SU-DHL-6 (cell line): ENCODE data around the gene GARNL3.

Experiments
- H2AFZ ChIP-seq: fragments of 200-600 bp; sonication (generic); 2 replicates; pipeline ENCODE4 v1.6.1; 2014; ENCODE audit warnings: low read depth, mild to moderate bottlenecking, moderate library complexity, mixed read lengths, antibody characterized with exemption, low read length; ENCODE audit not compliant: severe bottlenecking
- H3F3A ChIP-seq: fragments of 200-600 bp; shearing (Covaris generic); 2 replicates; pipeline ENCODE4 v1.6.0; 2016; ENCODE audit warnings: antibody characterized with exemption, mild to moderate bottlenecking; ENCODE audit not compliant: insufficient read depth
- H3K27ac ChIP-seq: fragments of 200-600 bp; sonication (generic); 2 replicates; pipeline ENCODE4 v1.5.1; 2016; ENCODE audit warnings: low read depth, mild to moderate bottlenecking, low read length, moderate library complexity, mixed read lengths
- H3K27me3 ChIP-seq: fragments of 200-600 bp; sonication (generic), shearing (Covaris generic); 2 replicates; pipeline ENCODE4 v1.6.0; 2014; ENCODE audit warnings: mild to moderate bottlenecking, low read length
- H3K36me3 ChIP-seq: fragments of 200-600 bp; sonication (generic); 2 replicates; pipeline ENCODE4 v1.6.1; 2014; ENCODE audit warnings: mild to moderate bottlenecking, low read length, mixed read lengths
- H3K4me2 ChIP-seq: fragments of 300-600, 200-600 bp; shearing (Covaris generic), sonication (generic); 2 replicates; pipeline ENCODE4 v1.6.0; 2014; ENCODE audit warnings: low read length, low read depth, mild to moderate bottlenecking; ENCODE audit not compliant: poor library complexity, severe bottlenecking
- H3K4me3 ChIP-seq: fragments of 200-600 bp; sonication (generic); 2 replicates; pipeline ENCODE4 v1.5.1; 2014; ENCODE audit warnings: antibody characterized with exemption, low read length, mild to moderate bottlenecking, mixed read lengths; ENCODE audit not compliant: insufficient read depth, poor library complexity, severe bottlenecking
- H3K79me2 ChIP-seq: fragments of 200-600 bp; sonication (generic); 2 replicates; pipeline ENCODE4 v1.6.1; 2014; ENCODE audit warnings: mild to moderate bottlenecking, low read length, moderate library complexity; ENCODE audit not compliant: insufficient read depth
- H3K9ac ChIP-seq: fragments of 200-600 bp; sonication (generic); 2 replicates; pipeline ENCODE4 v1.7.0; 2014; ENCODE audit warnings: mild to moderate bottlenecking, low read length
- H3K9me2 ChIP-seq: fragments of 200-600 bp; sonication (generic); replicated peaks from 2 replicates; pipeline ENCODE4 v1.6.1; 2014; ENCODE audit warnings: low read length; ENCODE audit not compliant: insufficient read depth
- H3K9me3 ChIP-seq: fragments of 200-600 bp; sonication (generic); 2 replicates; pipeline ENCODE4 v1.6.1; 2014; ENCODE audit warnings: low read length, mixed read lengths; ENCODE audit not compliant: insufficient read depth
- H4K20me1 ChIP-seq: fragments of 200-600 bp; sonication (generic); 2 replicates; pipeline ENCODE4 v1.6.1; 2014; ENCODE audit warnings: low read depth, mild to moderate bottlenecking, antibody characterized with exemption, low read length, moderate library complexity, mixed read lengths
- EZH2phosphoT487 ChIP-seq: fragments of 200-600 bp; sonication (generic), shearing (Covaris generic); conservative IDR thresholded peaks from 2 replicates; pipeline ENCODE4 v1.6.1; 2018; ENCODE audit warnings: mild to moderate bottlenecking, antibody characterized with exemption, low read length, moderate library complexity, mixed read lengths
- TF ChIP-seq, protein P1 (sequence below): fragments of 200-600 bp; sonication (generic); IDR thresholded peaks from one replicate; pipeline ENCODE4 v1.5.1; 2017; ENCODE audit warnings: antibody characterized with exemption, mild to moderate bottlenecking, low read length, moderate library complexity; ENCODE audit not compliant: insufficient read depth, poor library complexity, severe bottlenecking

The GARNL3 gene

DNA sequence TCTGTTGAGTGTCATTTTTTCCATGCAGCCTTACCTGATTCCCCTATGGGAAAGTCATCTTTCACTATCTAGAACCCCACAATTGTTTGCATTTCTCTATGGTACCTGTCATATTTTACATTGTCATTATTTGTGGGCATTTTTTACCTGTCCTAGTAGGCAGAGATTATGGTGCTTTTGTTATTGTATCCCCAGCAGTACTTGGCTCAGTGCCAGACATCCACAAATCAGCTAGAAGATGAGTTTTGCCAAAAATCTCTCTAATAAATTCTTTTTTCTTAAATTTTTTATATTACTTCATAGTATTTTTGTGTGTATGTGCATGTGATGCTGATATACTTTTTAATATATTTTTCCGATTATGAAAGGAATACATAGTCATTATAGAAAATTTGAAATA is 13.2 kb downstream of the GARNL3 start:
- H3K4me2 ChIP-seq = no peak overlapping the region

DNA sequence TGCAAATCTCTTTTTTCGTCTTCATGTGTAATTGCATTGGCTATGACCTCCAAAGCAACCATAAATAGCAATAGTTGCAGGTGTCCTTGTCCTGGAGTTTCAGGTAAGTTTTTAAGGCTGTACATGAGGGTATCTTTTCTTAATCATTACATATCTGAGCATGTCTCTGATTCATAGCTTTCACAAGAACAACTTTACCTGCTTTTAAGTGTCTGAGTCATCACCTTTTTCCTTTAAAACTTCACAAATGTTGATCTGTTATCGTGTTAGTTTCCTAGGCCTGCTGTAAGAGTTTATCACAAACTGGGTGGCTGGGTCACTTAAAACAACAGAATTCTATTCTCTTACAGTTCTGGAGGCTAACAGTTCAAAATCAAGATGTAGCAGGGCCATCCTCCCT is 13.8 kb downstream of the GARNL3 start:
- Histone ChIP-seq H3K27me3 (no peaks in the 10 kb centered on the region), H3K27ac (no peak overlapping the region), H3K36me3 (no peaks in the 10 kb centered on the region), H2AFZ (no peak overlapping the region), H3K4me3 (no peak overlapping the region), H4K20me1 (no peaks in the 10 kb centered on the region), H3K9me3 (no peaks in the 10 kb centered on the region), H3F3A (no peaks in the 10 kb centered on the region), H3K4me2 (no peak overlapping the region), H3K9ac (no peak overlapping the region), H3K9me2 (no peaks in the 10 kb centered on the region), H3K79me2 (no peaks in the 10 kb centered on the region)
- TF ChIP-seq, protein P1, sequence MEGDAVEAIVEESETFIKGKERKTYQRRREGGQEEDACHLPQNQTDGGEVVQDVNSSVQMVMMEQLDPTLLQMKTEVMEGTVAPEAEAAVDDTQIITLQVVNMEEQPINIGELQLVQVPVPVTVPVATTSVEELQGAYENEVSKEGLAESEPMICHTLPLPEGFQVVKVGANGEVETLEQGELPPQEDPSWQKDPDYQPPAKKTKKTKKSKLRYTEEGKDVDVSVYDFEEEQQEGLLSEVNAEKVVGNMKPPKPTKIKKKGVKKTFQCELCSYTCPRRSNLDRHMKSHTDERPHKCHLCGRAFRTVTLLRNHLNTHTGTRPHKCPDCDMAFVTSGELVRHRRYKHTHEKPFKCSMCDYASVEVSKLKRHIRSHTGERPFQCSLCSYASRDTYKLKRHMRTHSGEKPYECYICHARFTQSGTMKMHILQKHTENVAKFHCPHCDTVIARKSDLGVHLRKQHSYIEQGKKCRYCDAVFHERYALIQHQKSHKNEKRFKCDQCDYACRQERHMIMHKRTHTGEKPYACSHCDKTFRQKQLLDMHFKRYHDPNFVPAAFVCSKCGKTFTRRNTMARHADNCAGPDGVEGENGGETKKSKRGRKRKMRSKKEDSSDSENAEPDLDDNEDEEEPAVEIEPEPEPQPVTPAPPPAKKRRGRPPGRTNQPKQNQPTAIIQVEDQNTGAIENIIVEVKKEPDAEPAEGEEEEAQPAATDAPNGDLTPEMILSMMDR = no peak
- TF ChIP-seq EZH2phosphoT487 = no peak

More for the DNA sequence above, 13.2 kb downstream of the GARNL3 start:
- Histone ChIP-seq H3K79me2 (no peaks in the 10 kb centered on the region), H3K9me3 (no peaks in the 10 kb centered on the region), H3K4me3 (no peak overlapping the region), H3K9ac (no peak overlapping the region), H3K27me3 (no peaks in the 10 kb centered on the region), H3K36me3 (no peaks in the 10 kb centered on the region), H2AFZ (no peak overlapping the region), H3K9me2 (no peaks in the 10 kb centered on the region), H3K27ac (no peak overlapping the region), H3F3A (no peaks in the 10 kb centered on the region), H4K20me1 (no peaks in the 10 kb centered on the region)
- TF ChIP-seq, protein P1 = no peak
- TF ChIP-seq EZH2phosphoT487 = no peak

DNA sequence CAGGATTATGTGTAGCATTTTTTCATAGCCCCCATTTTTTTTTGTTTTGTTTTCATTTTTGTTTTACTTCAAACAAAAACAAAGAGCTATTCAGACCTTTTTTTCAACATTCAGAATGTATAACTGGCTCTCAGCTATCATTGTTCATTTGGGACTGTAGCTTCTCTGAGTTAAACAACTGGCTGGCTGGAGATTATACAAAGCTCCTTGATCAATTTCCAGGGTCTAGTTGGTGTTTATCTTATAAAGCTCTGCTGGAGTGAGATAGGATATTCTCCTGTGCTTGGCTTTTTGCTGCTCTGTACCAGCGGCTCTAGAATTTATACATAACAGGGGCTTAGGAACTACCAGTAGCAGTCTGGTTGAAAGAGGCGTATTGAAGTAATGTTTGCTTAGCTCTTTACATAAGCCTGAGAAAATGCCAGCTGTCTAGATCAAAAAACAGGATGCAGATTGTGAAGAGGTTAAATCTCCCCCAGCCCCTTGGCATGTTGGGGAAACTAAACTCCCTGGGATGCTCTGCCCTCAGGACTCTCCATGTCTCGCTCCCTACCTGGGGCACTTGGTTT is 15.2 kb downstream of the GARNL3 start:
- Histone ChIP-seq H3K4me3 (no peak overlapping the region), H3K9ac (no peak overlapping the region), H3K9me2 (no peaks in the 10 kb centered on the region), H3K36me3 (no peaks in the 10 kb centered on the region), H3K27me3 (no peaks in the 10 kb centered on the region), H3K9me3 (no peaks in the 10 kb centered on the region), H3K27ac (no peak overlapping the region), H2AFZ (no peak overlapping the region), H4K20me1 (no peaks in the 10 kb centered on the region), H3K4me2 (no peak overlapping the region), H3K79me2 (no peaks in the 10 kb centered on the region), H3F3A (no peaks in the 10 kb centered on the region; the same call in 1 of the 2 replicates)
- no peak for TF ChIP-seq EZH2phosphoT487
- TF ChIP-seq, protein P1 = no peak
